Measurements from ENCODE around the gene HAGH.

The HAGH gene

GRCh38 chr16:1863681-1864460 is 37.2 kb upstream of the HAGH start:
- H3K4me3 ChIP-seq (ENCODE audit: low read depth, low read length), result no peak overlapping the region
- peak; percentile 62 for DNase-seq (ENCODE audit: low read depth)
- peak; percentile 61 for TF ChIP-seq CTCF (conservative IDR thresholded peaks at IDR 0.05; ENCODE audit: low read depth, low read length)

DNA sequence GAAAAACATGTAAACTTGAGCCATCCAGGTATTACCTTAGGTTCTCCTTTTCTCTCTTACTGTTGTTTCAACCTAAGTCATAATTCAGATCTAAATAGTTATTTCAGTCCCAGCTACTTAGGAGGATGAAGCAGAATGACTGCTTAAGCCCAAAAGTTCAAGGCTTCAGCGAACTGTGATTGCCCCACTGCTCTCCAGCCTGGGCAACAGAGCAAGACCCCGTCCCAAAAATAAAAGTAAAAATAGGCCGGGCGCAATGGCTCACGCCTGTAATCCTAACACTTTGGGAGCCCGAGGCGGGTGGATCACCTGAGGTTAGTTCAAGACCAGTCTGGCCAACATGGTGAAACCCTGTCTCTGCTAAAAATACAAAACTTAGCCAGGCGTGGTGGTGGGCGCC is 35.8 kb upstream of the HAGH start:
- no peak overlapping the region for H3K4me3 ChIP-seq (ENCODE audit: low read depth, low read length)
- TF ChIP-seq CTCF (conservative IDR thresholded peaks at IDR 0.05; ENCODE audit: low read depth, low read length), result no peak
- no peak for DNase-seq (ENCODE audit: low read depth)

GRCh38 chr16:1861730-1862129 is 35.1 kb upstream of the HAGH start:
- H3K4me3 ChIP-seq (ENCODE audit: low read depth, low read length), result no peak overlapping the region
- no peak for DNase-seq (ENCODE audit: low read depth)
- no peak for TF ChIP-seq CTCF (conservative IDR thresholded peaks at IDR 0.05; ENCODE audit: low read depth, low read length)

DNA sequence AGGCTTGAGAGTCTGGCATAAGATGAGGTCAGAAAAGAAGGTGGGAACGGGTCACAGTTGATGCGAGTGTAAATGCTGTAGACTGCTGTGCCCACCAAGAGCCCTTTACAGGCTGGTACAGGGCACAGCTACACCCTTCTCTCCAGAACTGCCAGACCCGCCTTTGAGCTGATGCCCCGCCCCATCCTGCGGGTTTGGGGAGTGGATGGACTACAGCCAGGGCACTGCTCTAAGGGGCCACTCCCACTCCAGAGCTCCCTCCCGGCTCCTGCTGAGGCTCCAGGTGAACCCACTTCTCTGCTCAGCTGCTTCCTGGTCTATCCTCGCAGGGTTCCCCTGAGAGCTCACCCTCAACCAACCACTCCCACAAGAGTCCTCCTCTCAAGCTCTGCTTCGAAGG is 33.0 kb upstream of the HAGH start:
- no peak for TF ChIP-seq CTCF (conservative IDR thresholded peaks at IDR 0.05; ENCODE audit: low read depth, low read length)
- no peak for DNase-seq (ENCODE audit: low read depth)
- no peak overlapping the region for H3K4me3 ChIP-seq (ENCODE audit: low read depth, low read length)

DNA sequence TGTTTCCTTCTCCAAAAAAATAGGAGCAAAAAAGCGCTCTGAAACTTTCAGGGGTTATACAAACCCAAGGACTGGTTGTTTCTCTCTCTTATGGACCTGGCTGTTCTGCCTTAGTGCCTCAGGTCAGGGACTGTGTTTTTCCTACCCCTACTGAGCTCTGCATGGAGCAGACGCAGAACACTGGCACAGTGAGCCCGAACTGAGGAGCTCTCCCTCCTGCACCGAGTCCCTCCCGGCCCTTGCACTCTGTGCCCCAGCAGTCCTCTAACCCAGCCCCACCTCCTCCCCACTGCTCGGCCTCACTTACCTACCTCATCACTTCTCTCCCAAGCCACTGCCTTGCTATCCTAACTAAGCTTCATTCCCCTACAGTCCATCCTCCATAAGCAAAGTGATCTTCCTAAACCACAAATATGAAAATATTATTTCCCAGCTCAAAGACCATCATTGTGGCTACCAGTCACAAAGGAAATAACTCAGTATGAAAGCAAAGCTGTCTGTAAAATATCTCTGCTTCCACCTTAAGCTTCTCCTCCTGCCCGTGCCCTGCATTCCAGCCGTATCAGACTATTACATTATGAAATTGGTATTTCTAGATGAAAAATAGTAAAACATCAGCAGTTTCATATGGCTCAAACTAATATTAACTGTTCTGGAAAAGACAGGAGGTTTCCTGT is 31.7 kb upstream of the HAGH start:
- peak; percentile 76 for DNase-seq (ENCODE audit: low read depth)
- H3K4me3 ChIP-seq (ENCODE audit: low read depth, low read length), result peak overlapping the region; percentile 1
- TF ChIP-seq CTCF (conservative IDR thresholded peaks at IDR 0.05; ENCODE audit: low read depth, low read length), result no peak

DNA sequence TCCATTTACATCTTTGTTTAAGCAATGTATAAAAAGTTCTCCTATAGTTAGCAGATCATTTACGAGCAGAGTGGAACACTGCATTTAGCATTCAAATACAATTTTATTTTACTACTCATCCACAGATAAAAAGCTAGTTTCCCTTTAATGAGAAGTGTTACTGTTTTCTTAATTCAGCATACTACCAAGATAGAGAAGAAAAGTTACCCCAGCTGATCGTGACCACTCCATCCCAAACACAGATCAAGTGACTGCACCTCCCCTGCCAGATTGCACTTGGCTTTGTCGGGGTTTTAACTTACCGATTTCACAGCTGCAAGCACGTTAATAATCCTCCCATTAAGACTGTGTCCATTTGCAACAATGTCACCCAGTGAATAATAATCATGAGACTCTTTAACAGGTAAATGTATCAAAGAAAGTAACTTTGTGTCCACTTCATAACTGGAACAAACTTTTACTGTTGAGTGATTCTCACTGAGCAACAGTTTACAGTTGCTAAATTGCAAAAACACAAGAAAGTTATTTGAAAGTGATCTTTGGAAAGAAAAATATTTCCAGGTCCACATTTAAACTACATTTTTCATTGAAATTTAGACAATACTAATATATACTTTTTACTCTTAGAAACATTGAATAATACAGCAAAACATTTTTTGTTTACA is 30.9 kb upstream of the HAGH start:
- no peak for DNase-seq (ENCODE audit: low read depth)
- no peak overlapping the region for H3K4me3 ChIP-seq (ENCODE audit: low read depth, low read length)
- TF ChIP-seq CTCF (conservative IDR thresholded peaks at IDR 0.05; ENCODE audit: low read depth, low read length), result no peak

Data from choroid plexus epithelial cell (primary cell).